IPS DF 6.9 (cell line): Measurements from ENCODE around the gene MPPE1.

ENCODE experiments used
- DNase-seq: peaks from one replicate; pipeline ENCODE4 v3.0.0-alpha.2; 2013; ENCODE audit warnings: low read depth, low spot score
- H3K27ac ChIP-seq: one replicate; pipeline ENCODE4 v1.5.1; 2013; ENCODE audit warnings: low read length, control low read depth
- H3K27me3 ChIP-seq: 2 replicates; pipeline ENCODE4 v1.6.1; 2013; ENCODE audit warnings: mild to moderate bottlenecking, low read length; ENCODE audit not compliant: control insufficient read depth, insufficient read depth
- H3K36me3 ChIP-seq: 2 replicates; pipeline ENCODE4 v1.6.1; 2013; ENCODE audit warnings: low read length; ENCODE audit not compliant: control insufficient read depth, insufficient read depth
- H3K4me1 ChIP-seq: 2 replicates; pipeline ENCODE4 v1.6.1; 2013; ENCODE audit warnings: low read length; ENCODE audit not compliant: control insufficient read depth, insufficient read depth
- H3K4me3 ChIP-seq: 2 replicates; pipeline ENCODE4 v1.5.1; 2013; ENCODE audit warnings: mild to moderate bottlenecking, low read length
- H3K9me3 ChIP-seq: 2 replicates; pipeline ENCODE4 v1.6.1; 2013; ENCODE audit warnings: low read length, inconsistent platforms; ENCODE audit not compliant: control insufficient read depth, insufficient read depth
- WGBS: extraction: QIAGEN DNeasy Blood & Tissue Kit; methylation state at CpG from one replicate; pipeline ENCODE4 v1.1.7; 2013; ENCODE audit warnings: mixed read lengths, missing lambda C conversion rate; ENCODE audit not compliant: insufficient read length, insufficient coverage; 5-methylcytosine and 5-hydroxymethylcytosine counted together

The MPPE1 gene

GRCh38 chr18:11840493-11840892 lies 67.6 kb downstream of the MPPE1 start:
- H3K36me3 ChIP-seq = no peaks in the 10 kb centered on the region
- H3K27me3 ChIP-seq = no peaks in the 10 kb centered on the region
- DNase-seq = no peak
- no peak overlapping the region for H3K27ac ChIP-seq
- no peak overlapping the region for H3K4me3 ChIP-seq
- WGBS = no CpG with 5 or more reads among the region's 6 CpGs
- no peaks in the 10 kb centered on the region for H3K4me1 ChIP-seq
- H3K9me3 ChIP-seq = no peaks in the 10 kb centered on the region

DNA sequence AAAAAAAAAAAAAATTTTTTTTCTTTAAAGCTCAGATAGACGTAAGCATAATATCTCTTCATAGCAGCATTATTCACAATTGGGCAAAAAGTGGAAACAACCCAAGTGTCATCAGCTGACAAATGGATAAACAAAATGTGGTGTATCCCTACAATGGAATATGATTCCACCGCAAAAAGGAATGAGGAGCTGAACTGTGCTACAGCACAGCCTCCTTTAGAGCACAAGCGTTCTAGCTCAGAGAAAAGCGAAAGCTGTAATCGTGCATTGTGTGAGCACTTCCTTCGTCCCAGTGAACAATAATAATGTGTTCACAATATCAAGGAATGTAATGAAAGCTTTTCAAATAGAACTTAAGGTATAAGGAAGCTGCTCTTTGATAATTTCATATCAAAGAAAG lies 68.6 kb downstream of the MPPE1 start:
- H3K9me3 ChIP-seq = no peaks in the 10 kb centered on the region
- no peak overlapping the region for H3K4me3 ChIP-seq
- H3K4me1 ChIP-seq = no peaks in the 10 kb centered on the region
- WGBS = no CpG with 5 or more reads among the region's 6 CpGs
- no peak for DNase-seq
- no peaks in the 10 kb centered on the region for H3K36me3 ChIP-seq
- H3K27me3 ChIP-seq = no peaks in the 10 kb centered on the region
- no peak overlapping the region for H3K27ac ChIP-seq

DNA sequence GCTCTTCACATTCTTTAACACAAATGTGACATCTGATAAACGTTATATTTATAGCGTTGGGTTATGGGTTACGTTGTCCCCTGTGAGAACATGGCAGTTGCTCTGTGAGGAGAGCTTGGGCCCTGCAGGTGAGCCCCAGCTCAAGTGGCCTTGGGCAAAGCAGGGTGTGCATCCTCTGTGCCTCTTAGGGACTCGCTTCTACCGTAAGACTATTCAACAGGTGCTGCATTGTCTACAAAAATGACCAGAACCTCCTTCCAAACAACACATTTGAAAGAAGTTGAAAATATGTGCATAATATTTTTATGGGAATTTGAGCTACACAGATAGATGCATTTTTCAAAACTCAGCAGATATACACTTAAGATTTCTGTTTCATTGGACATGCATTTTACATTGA lies 73.3 kb downstream of the MPPE1 start:
- no peak overlapping the region for H3K27ac ChIP-seq
- no peaks in the 10 kb centered on the region for H3K36me3 ChIP-seq
- H3K4me3 ChIP-seq = no peak overlapping the region
- H3K9me3 ChIP-seq = no peaks in the 10 kb centered on the region
- no CpG with 5 or more reads among the region's 5 CpGs for WGBS
- DNase-seq = no peak
- H3K27me3 ChIP-seq = no peaks in the 10 kb centered on the region
- H3K4me1 ChIP-seq = no peaks in the 10 kb centered on the region
